Lower lobe of right lung (tissue), 2 donors: Measurements from ENCODE around the gene DGKI. TPM values are rescaled to one million over a fixed set of nuclear protein-coding genes. Genes with fewer than 3 reads are reported as not detected.

Source experiments
- ATAC-seq, 2 donors: fragments of 200-7000 bp; cut with Tn5 transposase; one replicate each; pipeline ENCODE4 v1.9.1; 2020 to 2022; ENCODE audit warnings: mild to moderate bottlenecking in 2 of 2, moderate library complexity in 2 of 2
- DNase-seq: peaks from one replicate; pipeline ENCODE4 v3.0.0-alpha.2; 2020
- H3K27ac ChIP-seq: fragments of 200-600 bp; one replicate; pipeline ENCODE4 v1.8.0; 2022
- H3K27me3 ChIP-seq: fragments of 200-600 bp; one replicate; pipeline ENCODE4 v1.8.0; 2022; ENCODE audit warnings: low read depth
- H3K36me3 ChIP-seq: fragments of 200-600 bp; one replicate; pipeline ENCODE4 v1.8.0; 2022; ENCODE audit warnings: mild to moderate bottlenecking
- H3K4me1 ChIP-seq: fragments of 200-600 bp; one replicate; pipeline ENCODE4 v1.8.0; 2022
- H3K4me3 ChIP-seq: fragments of 200-600 bp; one replicate; pipeline ENCODE4 v1.8.0; 2022; ENCODE audit warnings: mild to moderate bottlenecking
- H3K9me3 ChIP-seq: fragments of 200-600 bp; one replicate; pipeline ENCODE4 v1.8.0; 2022
- intact Hi-C: fragments of 100-400 bp; cut with DNase I; formaldehyde crosslinking; loops from one replicate; pipeline ENCODE4 v1.11.0; 2022
- total RNA-seq: library from RNA; stranded (reverse); fragmentation: NEBNext Ultra II Directional; extraction: Animal tissue kit (Norgen Biotek cat#: 25700); gene quantifications from one replicate; pipeline ENCODE4 v1.2.1, GENCODE V29; 2021
- TF ChIP-seq, protein P1 (sequence below): fragments of 200-600 bp; IDR thresholded peaks from one replicate; pipeline ENCODE4 v1.8.0; 2022; ENCODE audit warnings: antibody characterized with exemption, mild to moderate bottlenecking
- donor health status: DM: no; HTN: yes; CAD: no; lungs with severe emphysema.

DGKI gene
- total RNA-seq, 1 donor from 2014 or later, result 0.09 TPM

DNA sequence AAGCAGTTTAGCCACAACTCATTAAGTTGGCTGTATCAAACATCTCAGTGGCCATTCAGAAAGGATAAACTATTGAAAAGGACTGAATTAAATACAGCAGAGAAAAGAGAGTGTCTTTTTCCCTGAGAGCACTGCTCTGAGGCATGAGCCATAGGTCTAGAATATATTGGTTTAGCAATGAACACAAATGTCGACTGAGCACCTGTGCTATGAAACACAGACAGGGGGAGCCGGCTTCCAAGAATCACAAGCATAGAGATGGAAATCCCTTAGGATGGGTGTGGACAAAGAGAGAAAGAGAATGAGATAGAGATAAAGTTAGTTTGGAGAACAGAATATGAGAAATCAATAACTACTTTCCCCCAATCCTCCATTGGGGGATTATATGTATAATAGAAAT is 54.8 kb downstream of the DGKI start:
- ATAC-seq, result no peak
- TF ChIP-seq, protein P1, sequence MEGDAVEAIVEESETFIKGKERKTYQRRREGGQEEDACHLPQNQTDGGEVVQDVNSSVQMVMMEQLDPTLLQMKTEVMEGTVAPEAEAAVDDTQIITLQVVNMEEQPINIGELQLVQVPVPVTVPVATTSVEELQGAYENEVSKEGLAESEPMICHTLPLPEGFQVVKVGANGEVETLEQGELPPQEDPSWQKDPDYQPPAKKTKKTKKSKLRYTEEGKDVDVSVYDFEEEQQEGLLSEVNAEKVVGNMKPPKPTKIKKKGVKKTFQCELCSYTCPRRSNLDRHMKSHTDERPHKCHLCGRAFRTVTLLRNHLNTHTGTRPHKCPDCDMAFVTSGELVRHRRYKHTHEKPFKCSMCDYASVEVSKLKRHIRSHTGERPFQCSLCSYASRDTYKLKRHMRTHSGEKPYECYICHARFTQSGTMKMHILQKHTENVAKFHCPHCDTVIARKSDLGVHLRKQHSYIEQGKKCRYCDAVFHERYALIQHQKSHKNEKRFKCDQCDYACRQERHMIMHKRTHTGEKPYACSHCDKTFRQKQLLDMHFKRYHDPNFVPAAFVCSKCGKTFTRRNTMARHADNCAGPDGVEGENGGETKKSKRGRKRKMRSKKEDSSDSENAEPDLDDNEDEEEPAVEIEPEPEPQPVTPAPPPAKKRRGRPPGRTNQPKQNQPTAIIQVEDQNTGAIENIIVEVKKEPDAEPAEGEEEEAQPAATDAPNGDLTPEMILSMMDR, result no peak
- Histone ChIP-seq H3K4me3 (no peak overlapping the region), H3K36me3 (no peaks in the 10 kb centered on the region), H3K27ac (no peak overlapping the region), H3K4me1 (no peaks in the 10 kb centered on the region), H3K9me3 (no peaks in the 10 kb centered on the region), H3K27me3 (no peaks in the 10 kb centered on the region)
- no peak for DNase-seq
- intact Hi-C loops, result no loop called here

DNA sequence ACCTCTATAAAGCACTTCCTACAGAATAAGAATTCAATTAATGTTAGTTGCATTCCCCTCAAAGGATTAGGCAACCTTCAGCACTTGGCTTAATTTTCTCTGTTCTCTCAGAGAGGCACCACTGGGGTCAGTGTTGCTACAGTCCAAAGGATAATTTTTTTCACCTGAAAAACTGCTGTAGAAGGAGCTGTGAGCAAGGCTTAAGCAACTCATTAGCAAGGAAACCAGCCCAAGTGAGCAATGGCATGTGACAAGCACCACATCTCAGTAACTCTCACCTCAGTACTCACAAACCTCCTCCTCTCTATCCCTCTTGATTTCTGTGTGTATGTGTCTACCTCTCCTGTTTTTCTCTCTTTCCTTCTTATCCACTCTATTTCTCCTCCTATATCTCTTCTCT is 55.9 kb downstream of the DGKI start:
- H3K4me3 ChIP-seq, result no peak overlapping the region
- no peaks in the 10 kb centered on the region for H3K36me3 ChIP-seq
- ATAC-seq, result no peak
- no peaks in the 10 kb centered on the region for H3K4me1 ChIP-seq
- intact Hi-C loops, result no loop called here
- H3K9me3 ChIP-seq, result no peaks in the 10 kb centered on the region
- TF ChIP-seq, protein P1, result no peak
- no peak overlapping the region for H3K27ac ChIP-seq
- no peak for DNase-seq
- H3K27me3 ChIP-seq, result no peaks in the 10 kb centered on the region

DNA sequence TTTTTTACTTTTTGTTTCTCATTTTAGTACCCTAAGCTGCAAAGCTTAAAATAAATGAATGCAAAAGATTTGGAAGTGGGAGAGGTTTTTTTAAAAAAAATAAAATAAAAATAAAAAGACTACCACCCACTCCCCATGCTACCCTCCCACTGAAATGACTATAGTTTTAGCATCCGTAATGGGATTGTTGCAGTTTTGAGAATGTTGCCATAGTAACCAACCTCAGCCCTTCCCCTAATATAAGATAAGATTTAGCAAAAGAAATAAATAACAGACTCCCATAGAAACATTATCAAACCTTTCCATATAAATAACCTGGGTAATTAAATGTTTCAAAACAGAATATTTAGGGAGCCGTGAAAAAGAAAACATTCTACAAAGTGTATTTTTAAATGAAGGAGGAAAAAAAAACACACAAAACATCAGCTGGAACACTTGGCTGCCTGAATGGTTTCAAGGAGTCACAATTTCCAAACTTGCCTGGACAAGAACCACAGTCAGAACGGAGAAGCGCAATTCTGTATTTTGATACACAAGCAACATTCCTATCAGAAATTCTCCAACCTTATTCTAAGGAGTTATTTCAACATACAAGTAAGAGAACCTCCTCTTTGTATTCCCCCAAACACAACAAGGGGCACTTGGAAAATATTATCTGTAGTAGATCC is 57.4 kb downstream of the DGKI start:
- intact Hi-C loops, result no loop called here
- H3K27me3 ChIP-seq, result no peaks in the 10 kb centered on the region
- no peaks in the 10 kb centered on the region for H3K4me1 ChIP-seq
- DNase-seq, result no peak
- no peak overlapping the region for H3K4me3 ChIP-seq
- no peak for ATAC-seq
- H3K36me3 ChIP-seq, result no peaks in the 10 kb centered on the region
- H3K9me3 ChIP-seq, result no peaks in the 10 kb centered on the region
- H3K27ac ChIP-seq, result no peak overlapping the region
- TF ChIP-seq, protein P1, result no peak

DNA sequence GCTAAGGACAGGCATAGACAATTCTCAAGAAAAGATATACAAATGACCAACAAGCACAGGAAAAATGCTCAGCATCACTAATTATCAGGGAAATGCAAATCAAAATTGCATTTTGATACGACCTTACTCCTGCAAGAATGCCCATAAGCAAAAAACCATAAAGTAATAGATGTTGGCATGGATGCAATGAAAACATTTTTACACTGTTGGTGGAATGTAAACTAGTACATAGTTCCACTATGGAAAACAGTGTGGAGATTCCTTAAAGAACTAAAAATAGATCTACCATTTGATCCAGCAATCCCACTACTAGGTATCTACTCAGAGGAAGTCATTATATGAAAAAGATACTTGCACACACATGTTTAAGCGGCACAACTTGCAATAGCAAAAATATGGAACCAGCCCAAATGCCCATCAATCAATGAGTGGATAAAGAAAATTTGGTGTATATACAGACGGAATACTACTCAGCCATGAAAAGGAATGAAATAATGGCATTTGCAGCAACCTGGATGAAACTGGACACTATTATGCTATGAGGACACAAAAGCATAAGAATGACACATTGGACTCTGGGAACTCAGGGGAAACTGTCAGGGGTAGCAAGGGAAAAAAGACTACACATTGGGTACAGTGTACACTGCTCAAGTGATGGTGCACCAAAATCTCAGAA is 59.3 kb downstream of the DGKI start:
- H3K27me3 ChIP-seq, result no peaks in the 10 kb centered on the region
- no peak overlapping the region for H3K27ac ChIP-seq
- no peak overlapping the region for H3K4me3 ChIP-seq
- no peaks in the 10 kb centered on the region for H3K9me3 ChIP-seq
- DNase-seq (no peak), ATAC-seq (no peak)
- no peaks in the 10 kb centered on the region for H3K4me1 ChIP-seq
- no peaks in the 10 kb centered on the region for H3K36me3 ChIP-seq
- intact Hi-C loops, result no loop called here
- TF ChIP-seq, protein P1, result no peak

DNA sequence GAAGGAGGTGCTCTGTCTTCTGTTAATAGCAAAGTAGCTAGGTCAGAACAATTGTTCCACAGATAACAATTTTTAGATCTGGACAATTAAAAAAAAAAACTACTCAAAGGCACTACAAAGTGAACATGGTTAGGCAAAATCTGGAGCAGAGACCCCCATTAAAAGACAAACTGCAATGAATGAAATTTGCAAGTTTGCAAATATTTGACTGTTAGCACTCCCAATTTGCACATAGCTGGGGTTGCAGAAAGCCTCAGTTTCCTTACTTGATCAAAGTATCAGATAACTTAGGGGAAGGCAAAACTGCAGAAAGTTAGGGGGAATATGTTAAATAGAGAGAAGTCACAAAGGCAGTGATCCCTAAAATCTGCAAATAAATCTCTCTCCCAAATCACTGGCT is 68.3 kb downstream of the DGKI start:
- no peaks in the 10 kb centered on the region for H3K36me3 ChIP-seq

More for the DNA sequence above, 68.3 kb downstream of the DGKI start:
- no peak overlapping the region for H3K4me3 ChIP-seq
- no peaks in the 10 kb centered on the region for H3K9me3 ChIP-seq
- no peaks in the 10 kb centered on the region for H3K4me1 ChIP-seq
- intact Hi-C loops, result no loop called here
- no peak overlapping the region for H3K27ac ChIP-seq
- DNase-seq (no peak), ATAC-seq (no peak)
- TF ChIP-seq, protein P1, result no peak
- no peaks in the 10 kb centered on the region for H3K27me3 ChIP-seq
